PC-9 (cell line): Measurements from ENCODE around the gene METTL9.

ENCODE experiments used
- CTCF ChIP-seq: fragments of 200-600 bp; sonication (generic); conservative IDR thresholded peaks from 2 replicates; pipeline ENCODE4 v1.6.1; 2017; ENCODE audit warnings: mixed run types, antibody characterized with exemption, mild to moderate bottlenecking, moderate library complexity
- EZH2 ChIP-seq: fragments of 200-600 bp; sonication (generic); IDR thresholded peaks from 2 replicates; pipeline ENCODE4 v1.8.0; 2017; ENCODE audit warnings: antibody characterized with exemption, low read depth

GRCh38 chr16:21637032-21637968 lies 37.9 kb downstream of the METTL9 start:
- TF ChIP-seq CTCF (no peak), EZH2 (no peak)
